NK-92 (cell line): ENCODE measurements around the gene RNF38.
"Not testable (repeated sequence)": the region's sequence is repeated elsewhere in the genome, so short reads cannot be mapped to it uniquely, and the experiment has no call there.

Experiments
- DNase-seq: peaks from one replicate; lab custom pipeline; 2025; ENCODE audit not compliant: unreplicated experiment; lab: John Stamatoyannopoulos, UW

RNF38 gene

DNA sequence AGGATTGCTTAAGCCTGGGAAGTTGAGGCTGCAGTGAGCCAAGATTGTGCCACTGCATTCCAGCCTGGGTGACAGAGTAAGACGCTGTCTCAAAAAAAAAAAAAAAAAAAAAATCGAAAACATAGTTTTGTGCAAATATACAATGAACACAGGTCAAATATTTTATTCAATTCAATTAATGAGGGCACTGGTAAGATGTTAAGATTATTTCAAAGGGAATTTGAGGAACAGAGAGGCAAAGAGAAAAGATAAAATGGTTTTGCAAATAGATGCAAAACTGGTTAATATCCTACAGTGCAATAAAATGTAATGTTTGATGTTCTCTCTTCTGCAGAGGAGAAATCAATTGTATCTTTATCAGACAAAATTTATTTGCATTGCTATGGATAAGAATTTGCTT lies 102.3 kb downstream of the RNF38 start:
- DNase-seq, result no peak

DNA sequence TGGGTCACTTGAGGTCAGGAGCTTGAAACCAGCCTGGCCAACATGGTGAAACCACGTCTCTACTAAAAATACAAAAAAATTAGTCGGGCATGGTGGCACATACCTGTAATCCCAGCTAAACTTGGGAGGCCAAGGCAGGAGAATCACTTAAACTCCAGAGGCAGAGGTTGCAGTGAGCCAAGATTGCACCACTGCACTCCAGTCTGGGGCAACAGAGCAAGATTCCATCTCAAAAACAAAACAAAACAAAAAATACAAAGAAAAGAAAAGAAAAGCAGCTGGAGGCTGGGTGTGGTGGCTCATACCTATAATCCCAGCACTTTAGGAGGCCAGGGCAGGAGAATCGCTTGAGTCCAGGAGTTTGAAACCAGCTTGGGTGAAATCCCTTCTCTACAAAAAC lies 105.1 kb downstream of the RNF38 start:
- not testable (repeated sequence) for DNase-seq

GRCh38 chr9:36293918-36294317 lies 106.2 kb downstream of the RNF38 start:
- no peak for DNase-seq

DNA sequence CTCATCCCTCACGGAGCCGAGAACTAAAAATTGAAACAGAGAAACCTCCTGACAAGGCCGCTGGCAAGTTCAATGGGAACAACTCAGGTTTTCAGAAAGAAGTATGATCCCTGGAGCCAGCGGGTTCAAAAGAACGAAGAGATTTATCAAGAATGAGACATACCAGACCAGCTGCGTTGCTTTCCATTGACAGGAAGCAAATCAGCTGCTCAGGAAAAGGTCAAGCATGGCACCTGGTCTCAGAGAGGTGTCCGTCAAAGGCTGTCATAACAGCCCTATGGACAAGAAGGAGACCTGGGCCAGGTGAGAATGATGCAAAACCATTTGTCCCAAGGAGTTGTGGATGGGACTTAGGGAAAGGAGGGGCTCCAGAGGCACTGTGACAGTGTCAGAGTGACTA lies 106.9 kb downstream of the RNF38 start:
- no peak for DNase-seq

DNA sequence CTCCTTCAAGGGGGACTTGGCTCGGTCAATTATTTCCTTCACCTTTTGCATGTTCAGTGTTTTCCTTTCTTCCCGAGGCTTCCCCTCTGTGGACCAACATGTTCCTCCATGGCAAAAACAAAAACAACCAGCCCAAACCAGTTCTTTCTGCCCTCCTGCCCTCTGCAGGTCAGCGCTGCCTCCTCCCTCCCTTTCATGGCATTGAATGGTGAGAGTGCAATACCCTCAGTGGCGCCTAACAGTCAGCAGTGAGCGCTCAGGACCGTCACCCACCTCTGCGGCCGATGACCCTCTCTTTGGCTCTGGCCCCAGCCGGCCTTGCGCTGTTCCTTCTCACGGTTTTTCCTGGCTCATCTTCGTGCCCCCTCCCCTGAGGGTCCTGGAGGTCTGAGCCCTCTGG lies 107.4 kb downstream of the RNF38 start:
- no peak for DNase-seq

GRCh38 chr9:36290996-36291395 lies 109.1 kb downstream of the RNF38 start:
- DNase-seq, result no peak

DNA sequence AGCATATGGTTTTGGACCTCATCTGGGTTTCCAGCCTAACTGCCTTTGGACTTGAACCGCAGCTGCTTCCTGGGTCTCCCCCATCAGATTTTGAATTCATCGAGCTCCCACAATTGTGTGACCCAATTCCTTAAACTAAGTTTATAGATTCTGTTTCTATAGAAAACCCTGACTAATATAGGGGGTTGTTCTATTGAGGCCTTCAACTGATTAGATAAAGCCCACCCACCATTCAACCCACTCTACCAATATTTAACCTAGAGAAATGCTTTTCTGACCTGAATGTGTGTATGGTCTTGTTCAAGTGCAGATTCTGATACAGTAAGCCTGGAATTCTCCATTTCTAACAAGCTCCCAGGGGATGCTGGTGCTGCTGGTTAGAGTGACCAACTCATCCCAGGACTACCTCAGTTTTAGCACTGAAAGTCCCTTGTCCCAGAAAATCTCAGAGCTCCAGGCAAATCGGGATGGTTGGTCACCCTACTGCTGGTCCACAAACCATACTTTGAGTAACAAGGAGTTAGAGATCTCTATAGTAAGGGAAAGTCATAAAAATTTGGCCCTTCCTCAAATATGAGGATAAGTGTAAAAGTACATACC lies 110.1 kb downstream of the RNF38 start:
- DNase-seq, result no peak

DNA sequence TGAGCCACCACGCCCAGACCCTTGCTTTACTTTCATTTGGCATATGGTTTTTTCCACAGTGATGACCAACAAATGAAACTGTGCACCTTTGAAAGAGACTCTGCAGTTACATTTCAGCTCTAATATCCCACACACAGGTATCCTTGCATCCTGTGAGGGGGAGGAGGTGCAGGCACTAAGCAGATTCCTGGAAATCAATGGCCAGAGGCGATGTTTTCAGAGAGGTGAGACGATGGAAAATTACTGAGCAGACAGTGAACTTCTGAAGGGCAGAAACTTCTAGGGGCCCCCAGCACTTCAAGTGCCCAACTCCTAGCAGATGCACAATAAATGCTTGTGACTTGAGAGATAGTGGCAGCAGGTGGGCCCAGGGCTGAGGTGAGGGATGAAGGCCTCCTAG lies 112.0 kb downstream of the RNF38 start:
- no peak for DNase-seq
